Measurements from ENCODE around the gene SPDYE3. TPM values are rescaled to one million over a fixed set of nuclear protein-coding genes. Genes with fewer than 3 reads are reported as not detected.
A peak's percentile ranks its signal among the peaks of the same experiment; 100 is the strongest.
"Not testable (repeated sequence)": the region's sequence is repeated elsewhere in the genome, so short reads cannot be mapped to it uniquely, and the experiment has no call there.

SPDYE3 gene
- total RNA-seq, 1 experiment from 2014 or later: not detected

DNA sequence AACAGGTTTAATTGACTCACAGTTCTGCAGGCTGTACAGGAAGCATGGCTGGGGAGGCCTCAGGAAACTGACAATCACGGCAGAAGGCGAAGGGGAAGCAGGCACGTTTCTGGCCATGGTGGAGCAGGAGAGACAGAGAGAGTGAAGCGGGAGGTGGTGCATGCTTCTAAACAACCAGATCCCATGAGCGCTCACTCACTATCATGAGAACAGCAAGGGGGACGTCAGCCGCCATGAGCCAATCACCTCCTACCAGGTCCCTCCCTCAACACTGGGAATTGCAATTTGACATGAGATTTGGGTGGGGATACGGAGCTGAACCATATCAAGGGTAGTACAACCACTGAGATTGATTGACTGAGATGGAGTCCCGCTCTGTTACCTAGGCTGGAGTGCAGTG lies 18.2 kb downstream of the SPDYE3 start:
- H3K9me3 Mint-ChIP-seq; H3K56ac ChIP-seq (ENCODE audit: insufficient read length, low read depth, low read length): not testable (repeated sequence)

DNA sequence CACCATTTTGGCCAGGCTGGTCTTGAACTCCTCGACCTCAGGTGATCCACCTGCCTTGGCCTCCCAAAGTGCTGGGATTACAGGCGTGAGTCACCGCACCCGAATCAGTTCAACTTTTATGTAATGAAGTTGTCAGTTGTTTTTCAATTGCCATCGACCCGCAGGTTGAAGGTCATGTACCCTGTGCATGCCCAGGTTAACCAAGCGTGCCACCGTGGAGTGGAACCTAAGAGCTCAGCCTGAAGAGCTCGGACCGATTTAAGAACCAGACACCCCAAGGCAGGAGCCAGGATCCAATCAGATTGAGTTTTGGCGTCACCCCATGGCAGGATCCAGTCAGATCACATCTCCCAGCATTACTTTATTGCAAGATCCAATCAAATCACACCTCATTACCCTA lies 19.4 kb downstream of the SPDYE3 start:
- not testable (repeated sequence) for H3K9ac ChIP-seq (ENCODE audit: extremely low read depth, insufficient read length, low read length); H4K20me1 ChIP-seq (ENCODE audit: control insufficient read depth, insufficient read depth, insufficient read length)

More for the DNA sequence above, 18.2 kb downstream of the SPDYE3 start:
- not testable (repeated sequence) for H3K18ac ChIP-seq (ENCODE audit: insufficient read length, low read depth, low read length); H3K4me1 Mint-ChIP-seq; DNase-seq; H2BK120ac ChIP-seq (ENCODE audit: low read depth, low read length, poor library complexity, severe bottlenecking); H2AFZ ChIP-seq (ENCODE audit: low read length); H3K4me2 ChIP-seq (ENCODE audit: insufficient read depth, insufficient read length, low read length); H3K79me1 ChIP-seq (ENCODE audit: insufficient read depth, low read depth, low read length, poor library complexity, severe bottlenecking); H3K79me2 ChIP-seq (ENCODE audit: insufficient read depth, low read length); H4K91ac ChIP-seq (ENCODE audit: insufficient read length, low read depth, low read length); H2BK12ac ChIP-seq (ENCODE audit: insufficient read length, low read depth, low read length); H3T11ph ChIP-seq (ENCODE audit: low read length); H2BK15ac ChIP-seq (ENCODE audit: low read depth, low read length); H4K20me1 ChIP-seq (ENCODE audit: control insufficient read depth, insufficient read depth, insufficient read length); H3K27ac Mint-ChIP-seq; H3K4me3 Mint-ChIP-seq; H3K9me3 ChIP-seq (ENCODE audit: control insufficient read depth, low read depth, low read length); H3K4ac ChIP-seq (ENCODE audit: low read depth, low read length); H2BK20ac ChIP-seq (ENCODE audit: low read depth, low read length, poor library complexity, severe bottlenecking); H3K23ac ChIP-seq (ENCODE audit: insufficient read length, low read depth, low read length); H3K14ac ChIP-seq (ENCODE audit: insufficient read depth, low read length); H3K4me1 ChIP-seq (ENCODE audit: insufficient read depth, low read length); H3K27ac ChIP-seq (ENCODE audit: insufficient read length, low read depth, low read length); H2AK5ac ChIP-seq (ENCODE audit: insufficient read length, low read length); H3K27me3 ChIP-seq (ENCODE audit: insufficient read depth, low read length); H2BK5ac ChIP-seq (ENCODE audit: insufficient read length, low read length); H3K9ac ChIP-seq (ENCODE audit: extremely low read depth, insufficient read length, low read length); H3K23me2 ChIP-seq (ENCODE audit: insufficient read length, low read depth, low read length, poor library complexity, severe bottlenecking); H3K27me3 Mint-ChIP-seq (ENCODE audit: low read depth); H4K5ac ChIP-seq (ENCODE audit: insufficient read length, low read depth, low read length); H4K8ac ChIP-seq (replicated peaks; ENCODE audit: insufficient read length, low read depth, low read length)
- no CpG with 5 or more reads among the region's 9 CpGs for WGBS (ENCODE audit: extremely low coverage, insufficient read length, low lambda C conversion rate)
- peaks cover 21 to 52% (median 38%) of the 10 kb centered on the region in 3 experiments; a peak in 6 of 7 replicates for H3K36me3 Mint-ChIP-seq (ENCODE audit: insufficient read depth in 1 of 3, low read depth in 3 of 3)

More for the DNA sequence above, 19.4 kb downstream of the SPDYE3 start:
- peaks cover 20 to 50% (median 36%) of the 10 kb centered on the region in 3 experiments; a peak in 6 of 7 replicates for H3K36me3 Mint-ChIP-seq (ENCODE audit: insufficient read depth in 1 of 3, low read depth in 3 of 3)
- H3K27ac ChIP-seq (ENCODE audit: insufficient read length, low read depth, low read length); H3T11ph ChIP-seq (ENCODE audit: low read length); H3K27me3 ChIP-seq (ENCODE audit: insufficient read depth, low read length); H2BK20ac ChIP-seq (ENCODE audit: low read depth, low read length, poor library complexity, severe bottlenecking); DNase-seq; H3K18ac ChIP-seq (ENCODE audit: insufficient read length, low read depth, low read length); H4K5ac ChIP-seq (ENCODE audit: insufficient read length, low read depth, low read length); H3K79me2 ChIP-seq (ENCODE audit: insufficient read depth, low read length); H3K56ac ChIP-seq (ENCODE audit: insufficient read length, low read depth, low read length); H3K9me3 Mint-ChIP-seq; H4K91ac ChIP-seq (ENCODE audit: insufficient read length, low read depth, low read length); H3K4me1 Mint-ChIP-seq; H3K4ac ChIP-seq (ENCODE audit: low read depth, low read length); H2AFZ ChIP-seq (ENCODE audit: low read length); H3K27me3 Mint-ChIP-seq (ENCODE audit: low read depth); H3K23me2 ChIP-seq (ENCODE audit: insufficient read length, low read depth, low read length, poor library complexity, severe bottlenecking); H3K4me2 ChIP-seq (ENCODE audit: insufficient read depth, insufficient read length, low read length); H2BK5ac ChIP-seq (ENCODE audit: insufficient read length, low read length); H3K4me1 ChIP-seq (ENCODE audit: insufficient read depth, low read length); H3K14ac ChIP-seq (ENCODE audit: insufficient read depth, low read length); H3K9me3 ChIP-seq (ENCODE audit: control insufficient read depth, low read depth, low read length); H3K23ac ChIP-seq (ENCODE audit: insufficient read length, low read depth, low read length); H2BK15ac ChIP-seq (ENCODE audit: low read depth, low read length); H3K79me1 ChIP-seq (ENCODE audit: insufficient read depth, low read depth, low read length, poor library complexity, severe bottlenecking); H2BK12ac ChIP-seq (ENCODE audit: insufficient read length, low read depth, low read length); H3K4me3 Mint-ChIP-seq; H4K8ac ChIP-seq (replicated peaks; ENCODE audit: insufficient read length, low read depth, low read length); H2AK5ac ChIP-seq (ENCODE audit: insufficient read length, low read length); H2BK120ac ChIP-seq (ENCODE audit: low read depth, low read length, poor library complexity, severe bottlenecking): not testable (repeated sequence)
- H3K27ac Mint-ChIP-seq: 0 out of 7 replicates have a peak overlapping the region, but pooled peaks of 1 of the 3 experiments have one; percentile 36
- WGBS (ENCODE audit: extremely low coverage, insufficient read length, low lambda C conversion rate): no CpG with 5 or more reads among the region's 11 CpGs

Measured in H9 (cell line).